GM12878 (cell line): ENCODE data around the gene DBNDD2. TPM values are rescaled to one million over a fixed set of nuclear protein-coding genes. Genes with fewer than 3 reads are reported as not detected.

Experiments
- ATAC-seq: fragments of 200-7000 bp; cut with Tn5 transposase; 3 replicates; pipeline ENCODE4 v1.9.1; 2020; ENCODE audit warnings: mild to moderate bottlenecking, moderate library complexity
- BruUV-seq: library from RNA; stranded (reverse); fragments of 400-500 nt; replicated peaks from 2 replicates; lab custom pipeline; 2021; lab: Mats Ljungman, UMichigan
- CTCF ChIA-PET: fragments of 300-600 bp; sonication (Branson Sonifier 250); formaldehyde crosslinking; extraction: SDS; loops from one replicate; lab custom pipeline; 2021; ENCODE audit warnings: inconsistent platforms; lab: Yijun Ruan, JAX
- POLR2A ChIA-PET: fragments of 350-600 bp; formaldehyde crosslinking; extraction: SDS; loops from one replicate; lab custom pipeline; 2021; ENCODE audit warnings: inconsistent platforms; lab: Charles Lee
- RAD21 ChIA-PET: fragments of 300-600 bp; sonication (Branson Sonifier 250); formaldehyde crosslinking; loops from one replicate; lab custom pipeline; 2023; ENCODE audit warnings: antibody characterized with exemption; ENCODE audit not compliant: unreplicated experiment; lab: Charles Lee
- SMC1A ChIA-PET: fragments of 300-600 bp; sonication (Branson Sonifier 250); formaldehyde crosslinking; loops from one replicate; lab custom pipeline; 2023; ENCODE audit not compliant: unreplicated experiment, uncharacterized antibody; lab: Charles Lee
- DNase-seq: peaks from one replicate; pipeline ENCODE4 v3.0.0-alpha.2; 2011; ENCODE audit warnings: low read depth, low spot score
- FAIRE-seq: peaks from 3 replicates; lab custom pipeline; 2011; peaks lifted over from hg19 to GRCh38; lab: Jason Lieb, UNC
- H2AFZ ChIP-seq: 2 replicates; pipeline ENCODE4 v1.6.0; 2011; ENCODE audit warnings: low read depth, low read length, control low read depth; ENCODE audit not compliant: control insufficient read depth
- H3K27ac ChIP-seq: 2 replicates; pipeline ENCODE4 v1.5.1; 2011; ENCODE audit warnings: control low read depth; ENCODE audit not compliant: control insufficient read depth, insufficient read depth
- H3K27me3 ChIP-seq, 2 experiments: replicated peaks in 1 of 2; 2 replicates each; pipeline versions ENCODE4 v1.6.0 to v1.6.1; 2011; ENCODE audit warnings: low read length in 1 of 2; ENCODE audit not compliant: control insufficient read depth in 2 of 2, insufficient read depth in 2 of 2
- H3K36me3 ChIP-seq, 2 experiments: 2 replicates each; pipeline ENCODE4 v1.5.1; 2011; ENCODE audit warnings: low read length in 1 of 2; ENCODE audit not compliant: control insufficient read depth in 2 of 2, insufficient read depth in 2 of 2
- H3K4me1 ChIP-seq: 2 replicates; pipeline ENCODE4 v1.6.1; 2011; ENCODE audit warnings: mild to moderate bottlenecking, low read length, moderate library complexity, mixed read lengths; ENCODE audit not compliant: control insufficient read depth, insufficient read depth
- H3K4me2 ChIP-seq: 2 replicates; pipeline ENCODE4 v1.6.0; 2011; ENCODE audit warnings: control low read depth; ENCODE audit not compliant: control insufficient read depth, insufficient read depth
- H3K4me3 ChIP-seq: fragments of 200-600 bp; sonication (generic); 2 replicates; pipeline ENCODE4 v1.5.1; 2016
- H3K79me2 ChIP-seq: 2 replicates; pipeline ENCODE4 v1.6.0; 2011; ENCODE audit warnings: low read length; ENCODE audit not compliant: control insufficient read depth, insufficient read depth
- H3K9ac ChIP-seq: 2 replicates; pipeline ENCODE4 v1.8.0; 2011; ENCODE audit warnings: low read length, control low read depth, mixed read lengths; ENCODE audit not compliant: control insufficient read depth, insufficient read depth
- H3K9me3 ChIP-seq: replicated peaks from 3 replicates; pipeline ENCODE4 v1.5.1; 2011; ENCODE audit warnings: mild to moderate bottlenecking, low read length; ENCODE audit not compliant: control insufficient read depth, insufficient read depth
- H4K20me1 ChIP-seq: 2 replicates; pipeline ENCODE4 v1.6.0; 2011; ENCODE audit not compliant: control insufficient read depth, insufficient read depth
- CUX1 ChIP-seq: IDR thresholded peaks from 2 replicates; pipeline ENCODE4 v1.6.1; 2012; ENCODE audit warnings: improper control_type of control experiment, low read depth, low read length; ENCODE audit not compliant: insufficient replicate concordance
- FOXM1 ChIP-seq: IDR thresholded peaks from 2 replicates; pipeline ENCODE4 v1.6.1; 2012; ENCODE audit warnings: low read depth, mild to moderate bottlenecking, inconsistent platforms, low read length, moderate library complexity
- MEF2B ChIP-seq: fragments of 450-650 bp; IDR thresholded peaks from 2 replicates; pipeline ENCODE4 v1.6.1; 2018; ENCODE audit warnings: mild to moderate bottlenecking, moderate library complexity; ENCODE audit not compliant: partially characterized antibody, poor library complexity, severe bottlenecking
- MYC ChIP-seq: IDR thresholded peaks from 2 replicates; pipeline ENCODE4 v1.6.1; 2011; ENCODE audit warnings: mild to moderate bottlenecking, low read length, moderate library complexity, inconsistent platforms; ENCODE audit not compliant: insufficient read depth, insufficient replicate concordance, insufficient read length, severe bottlenecking
- NR2C2 ChIP-seq: IDR thresholded peaks from 2 replicates; pipeline ENCODE4 v1.6.1; 2011; ENCODE audit warnings: borderline replicate concordance, low read depth; ENCODE audit not compliant: control insufficient read depth, insufficient read length
- PAX5 ChIP-seq: IDR thresholded peaks from 2 replicates; pipeline ENCODE4 v1.6.1; 2011; ENCODE audit warnings: low read depth, low read length, borderline replicate concordance
- ZNF274 ChIP-seq: IDR thresholded peaks from one replicate; pipeline ENCODE4 v1.8.0; 2011; ENCODE audit not compliant: insufficient read length, insufficient read depth
- WGBS: methylation state at CpG from one replicate; pipeline ENCODE4 v1.1.6; 2016; ENCODE audit warnings: low lambda C conversion rate; ENCODE audit not compliant: insufficient replicate concordance, insufficient coverage; ENCODE audit errors: missing lambda C conversion rate; 5-methylcytosine and 5-hydroxymethylcytosine counted together
- in situ Hi-C: fragments of 300-500 bp; cut with MboI; formaldehyde crosslinking; loops from 9 replicates; pipeline ENCODE4 v1.14.3; 2018; ENCODE audit warnings: mixed read lengths
- intact Hi-C: fragments of 100-400 bp; cut with micrococcal nuclease; formaldehyde crosslinking; loops from one replicate; pipeline ENCODE4 v1.14.2; 2022; ENCODE audit not compliant: unreplicated experiment
- polyA plus RNA-seq, 11 experiments: library from polyadenylated mRNA; depleted of rRNA in 4 of 11; unstranded in 6 of 11; stranded (reverse) in 5 of 11; fragments of >200 nt; fragmentation: Nextera tagmentation in 4 of 11; fragmentation: Illumina TruSeq in 1 of 11; extraction: Ambion mirVana in 4 of 11; extraction: Trizol in 1 of 11; gene quantifications; 1 replicate in 1 of 11; 2 replicates in 10 of 11; pipeline versions ENCODE4 v1.2.1 to v1.2.3, GENCODE V29; 2011 to 2016; ENCODE audit warnings: inconsistent platforms in 2 of 11, missing spikeins in 2 of 11, low read depth in 1 of 11
- total RNA-seq, 4 experiments: library from RNA; depleted of rRNA in 3 of 4; stranded (reverse); fragments of >200 nt in 3 of 4; fragmentation: Illumina TruSeq in 1 of 4; extraction: Trizol in 1 of 4; gene quantifications; 2 replicates each; pipeline versions ENCODE4 v1.2.1 to v1.2.3, GENCODE V29; 2013 to 2021

The DBNDD2 gene
- total and polyA plus RNA-seq, 10 of the 15 experiments (the other 5 are each of a cell fraction or from before 2014, with no cell fraction given), result 0.17 to 5.7 (median 0.49) TPM; not detected in 1

GRCh38 chr20:45412653-45413052, 4.6 kb downstream of the DBNDD2 start:
- POLR2A ChIA-PET, result interaction anchor here (1.1 kb wide), 1 partner anchor 50 kb away, joined by 3 read pairs; the partner anchor contains the start of gene SYS1
- no peak overlapping the region for H3K4me2 ChIP-seq
- peaks cover 13% of the 10 kb centered on the region for H3K79me2 ChIP-seq
- BruUV-seq, result no TSS peak
- no peaks in the 10 kb centered on the region; a peak in 1 of 4 replicates for H3K36me3 ChIP-seq
- no peak for DNase-seq
- no peak overlapping the region for H3K4me3 ChIP-seq
- no peak overlapping the region for H3K9ac ChIP-seq
- RAD21 ChIA-PET, result interaction anchor here (0.6 to 1.4 kb wide), 4 partner anchors 16 to 358 kb away, joined by 3 to 5 read pairs (median 4); partner anchors contain the start of gene SYS1
- SMC1A ChIA-PET, result interaction anchor here (0.5 to 2.5 kb wide), 6 partner anchors 24 to 51 kb away, joined by 3 to 14 read pairs (median 4); partner anchors contain the start of gene SYS1
- in situ Hi-C loops, result no loop called here
- H3K27me3 ChIP-seq, result no peaks in the 10 kb centered on the region
- H3K9me3 ChIP-seq, result no peaks in the 10 kb centered on the region
- no peaks in the 10 kb centered on the region for H4K20me1 ChIP-seq
- FAIRE-seq, result no peak
- intact Hi-C loops, result no loop called here
- ATAC-seq, result no peak
- CTCF ChIA-PET, result interaction anchor here (0.9 to 2.2 kb wide), 4 partner anchors 10 to 39 kb away, joined by 3 to 11 read pairs (median 5); no protein-coding TSS in a partner anchor
- peaks cover 5% of the 10 kb centered on the region; the same call in 1 of the 2 replicates for H3K4me1 ChIP-seq
- no peak for TF ChIP-seq MYC
- no peak for TF ChIP-seq FOXM1
- no peak for TF ChIP-seq NR2C2
- TF ChIP-seq MEF2B, result no peak
- TF ChIP-seq ZNF274, result no peak
- no peak for TF ChIP-seq CUX1
- no peak for TF ChIP-seq PAX5
- no peak overlapping the region for H2AFZ ChIP-seq
- WGBS, result 63% methylated on average over 5 of the region's 5 CpGs
- H3K27ac ChIP-seq, result no peak overlapping the region
